Cardiac muscle cell (in vitro differentiated cells and primary cell): Measurements from ENCODE around the gene RECQL5. TPM values are rescaled to one million over a fixed set of nuclear protein-coding genes. Genes with fewer than 3 reads are reported as not detected.

Experiments
- DNase-seq, 2 donors: peaks; one replicate each; pipeline versions ENCODE4 v3.0.0 to v3.0.0-alpha.2; 2010 to 2017; ENCODE audit warnings: low read depth in 1 of 2, low spot score in 1 of 2
- H3K27ac ChIP-seq: fragments of 200-600 bp; sonication (generic); 2 replicates; pipeline ENCODE4 v1.5.1; 2016
- H3K27me3 ChIP-seq: fragments of 200-600 bp; sonication (generic); 2 replicates; pipeline ENCODE4 v1.6.0; 2016; ENCODE audit warnings: control low read depth
- H3K36me3 ChIP-seq: fragments of 200-600 bp; sonication (generic); 2 replicates; pipeline ENCODE4 v1.5.1; 2016; ENCODE audit warnings: control low read depth
- H3K4me1 ChIP-seq: fragments of 200-600 bp; sonication (generic); 2 replicates; pipeline ENCODE4 v1.8.1; 2017; ENCODE audit warnings: low read depth, mild to moderate bottlenecking, mixed run types
- H3K4me3 ChIP-seq: fragments of 200-600 bp; sonication (generic); 2 replicates; pipeline ENCODE4 v1.5.1; 2016; ENCODE audit warnings: mild to moderate bottlenecking
- H3K9me3 ChIP-seq: fragments of 200-600 bp; sonication (generic); 2 replicates; pipeline ENCODE4 v1.5.1; 2017; ENCODE audit warnings: low read depth, mild to moderate bottlenecking, control low read depth
- CTCF ChIP-seq: IDR thresholded peaks from 2 replicates; pipeline ENCODE4 v1.5.1; 2012; ENCODE audit warnings: low read depth, mild to moderate bottlenecking, low read length
- polyA plus RNA-seq: library from polyadenylated mRNA; unstranded; fragments of >200 nt; fragmentation: Nextera tagmentation; extraction: Ambion mirVana; gene quantifications from 2 replicates; pipeline ENCODE4 v1.2.1, GENCODE V29; 2016
- total RNA-seq: library from RNA; depleted of rRNA; stranded (reverse); fragments of >200 nt; gene quantifications from 2 replicates; pipeline ENCODE4 v1.2.3, GENCODE V29; 2016

The RECQL5 gene
- total and polyA plus RNA-seq, 2 experiments from 2014 or later, result 28.6 to 43.1 TPM

- H3K4me1 ChIP-seq, result peaks cover 30% of the 10 kb centered on the region
- no peak for DNase-seq
These were observed 34.5 kb downstream of the RECQL5 start for GRCh38 chr17:75632428-75632827.

GRCh38 chr17:75631353-75631752 is 35.6 kb downstream of the RECQL5 start:
- H3K4me3 ChIP-seq, result no peak overlapping the region
- no peak for DNase-seq
- no peak for TF ChIP-seq CTCF
- no peak overlapping the region for H3K27ac ChIP-seq
- H3K9me3 ChIP-seq, result no peaks in the 10 kb centered on the region
- no peaks in the 10 kb centered on the region for H3K36me3 ChIP-seq
- H3K27me3 ChIP-seq, result no peaks in the 10 kb centered on the region
- H3K4me1 ChIP-seq, result peaks cover 27% of the 10 kb centered on the region

More at GRCh38 chr17:75632428-75632827, 34.5 kb downstream of the RECQL5 start:
- Histone ChIP-seq H3K27me3 (no peaks in the 10 kb centered on the region), H3K9me3 (no peaks in the 10 kb centered on the region), H3K27ac (no peak overlapping the region), H3K4me3 (no peak overlapping the region), H3K36me3 (no peaks in the 10 kb centered on the region)
- TF ChIP-seq CTCF, result no peak

DNA sequence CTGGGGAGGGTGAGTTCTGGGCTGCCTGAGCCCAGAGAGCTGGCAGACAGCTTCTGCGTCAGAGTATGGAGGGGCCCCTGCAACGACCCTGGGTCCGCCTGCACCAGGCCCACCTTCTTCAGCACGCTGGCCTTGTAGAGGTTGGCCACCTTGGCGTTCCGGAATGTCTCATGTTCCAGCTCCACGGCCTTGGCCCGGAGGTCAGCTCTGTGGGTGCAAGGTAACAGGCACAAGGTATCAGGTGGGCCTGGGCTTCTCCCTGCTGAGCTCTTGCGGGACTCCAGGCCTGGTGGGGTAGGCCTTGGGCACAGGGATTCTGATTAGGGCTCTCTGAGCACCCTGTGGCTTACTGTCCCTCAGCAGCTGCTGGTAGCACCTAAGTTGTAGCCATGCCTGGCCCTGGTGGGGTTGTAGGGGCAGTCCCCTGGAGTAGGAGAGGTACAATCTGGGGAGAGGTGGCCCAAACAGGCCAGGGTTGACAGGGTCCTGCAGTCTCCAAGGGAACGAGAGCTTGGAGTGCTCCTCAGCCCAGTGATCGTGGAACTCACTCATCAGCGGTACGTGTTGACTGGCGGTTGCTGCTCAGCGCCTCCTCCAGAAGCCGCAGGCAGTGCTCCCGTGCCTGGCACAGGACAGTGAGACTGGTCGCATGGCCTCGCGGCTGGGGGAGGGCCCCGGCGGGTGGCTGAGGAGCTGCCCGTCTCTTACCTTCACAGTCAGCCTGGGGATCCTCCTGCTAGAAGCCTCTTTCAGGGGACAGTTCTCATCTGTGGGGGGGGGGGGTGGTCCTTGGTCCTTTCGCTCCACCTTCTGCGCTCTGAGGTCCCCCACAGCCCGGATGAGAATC is 36.7 kb downstream of the RECQL5 start:
- no peak overlapping the region for H3K27ac ChIP-seq
- peaks cover 21% of the 10 kb centered on the region for H3K4me1 ChIP-seq
- H3K27me3 ChIP-seq, result no peaks in the 10 kb centered on the region
- no peaks in the 10 kb centered on the region for H3K36me3 ChIP-seq
- DNase-seq, result no peak
- no peak overlapping the region for H3K4me3 ChIP-seq
- TF ChIP-seq CTCF, result no peak
- H3K9me3 ChIP-seq, result no peaks in the 10 kb centered on the region

GRCh38 chr17:75629157-75629556 is 37.8 kb downstream of the RECQL5 start:
- H3K4me1 ChIP-seq, result peaks cover 16% of the 10 kb centered on the region
- H3K27me3 ChIP-seq, result no peaks in the 10 kb centered on the region
- no peak for TF ChIP-seq CTCF
- H3K27ac ChIP-seq, result no peak overlapping the region
- no peaks in the 10 kb centered on the region for H3K36me3 ChIP-seq
- no peaks in the 10 kb centered on the region for H3K9me3 ChIP-seq
- DNase-seq, result no peak
- no peak overlapping the region for H3K4me3 ChIP-seq

DNA sequence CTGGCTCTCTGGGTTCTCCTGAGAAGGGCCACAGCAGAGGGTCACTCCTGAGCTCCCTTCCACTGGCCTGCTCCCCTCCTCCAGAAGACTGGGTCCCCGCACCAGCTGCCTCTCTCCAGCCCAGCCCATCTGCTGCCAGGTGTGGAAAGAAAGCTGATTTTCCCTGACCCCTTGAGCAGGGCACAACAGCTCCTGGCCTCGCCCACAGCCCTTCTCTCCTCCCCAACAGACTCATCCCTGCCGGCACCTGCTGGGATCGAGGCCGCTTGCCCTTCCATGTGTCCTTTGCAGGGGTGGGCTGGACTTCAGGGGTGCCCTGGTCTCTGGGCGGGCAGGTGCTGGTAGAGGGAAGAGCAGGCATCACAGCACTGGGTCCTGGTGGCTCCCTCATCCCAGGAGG is 38.5 kb downstream of the RECQL5 start:
- Histone ChIP-seq H3K36me3 (no peaks in the 10 kb centered on the region), H3K27me3 (no peaks in the 10 kb centered on the region), H3K4me1 (peaks cover 10% of the 10 kb centered on the region), H3K4me3 (no peak overlapping the region), H3K9me3 (no peaks in the 10 kb centered on the region), H3K27ac (no peak overlapping the region)
- TF ChIP-seq CTCF, result no peak
- no peak for DNase-seq
